ENCODE results near the gene TMEM176B.

TMEM176B gene

DNA sequence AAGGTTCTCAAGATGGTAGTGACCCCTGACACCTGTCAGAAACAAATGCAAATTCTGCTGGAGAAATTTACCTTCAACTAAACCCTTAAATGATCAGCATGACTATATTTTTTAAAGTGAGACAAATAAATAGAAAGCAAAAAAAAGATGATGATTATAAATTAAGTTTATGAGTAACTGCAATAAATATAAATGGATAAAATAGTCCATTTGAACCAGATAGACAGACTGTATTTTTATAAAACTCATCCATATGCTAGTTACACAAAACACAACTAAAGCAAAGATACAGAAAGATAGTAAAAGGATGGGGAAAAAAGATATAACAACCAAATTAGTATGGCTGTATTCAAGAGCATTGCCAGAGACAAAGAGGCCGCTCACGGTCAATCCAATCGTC, 6.3 kb upstream of the TMEM176B start:
- no peaks in the 10 kb centered on the region for H3K36me3 ChIP-seq (ENCODE audit: insufficient read depth, low read length)
- peaks cover 5% of the 10 kb centered on the region for H3K27me3 ChIP-seq (ENCODE audit: insufficient read depth, low read length, poor library complexity)
- H2AFZ ChIP-seq (ENCODE audit: low read depth, low read length) = no peak overlapping the region
- no peak overlapping the region for H3K4me3 ChIP-seq (ENCODE audit: low read depth in 1 of 2, low read length in 2 of 2)
- H3K4me1 ChIP-seq (ENCODE audit: insufficient read depth, low read length) = no peaks in the 10 kb centered on the region
- no peak overlapping the region for H3K9ac ChIP-seq (ENCODE audit: low read depth, low read length)
- H3K79me2 ChIP-seq (ENCODE audit: insufficient read depth, low read length) = no peaks in the 10 kb centered on the region
- peaks cover 5% of the 10 kb centered on the region for H3K9me3 ChIP-seq (ENCODE audit: insufficient read depth, low read length, severe bottlenecking)
- no peak overlapping the region for H3K4me2 ChIP-seq (ENCODE audit: insufficient read depth, low read length)
- DNase-seq (no peak), ATAC-seq (ENCODE audit: insufficient read depth, low read depth) (no peak)
- TF ChIP-seq, protein P1, sequence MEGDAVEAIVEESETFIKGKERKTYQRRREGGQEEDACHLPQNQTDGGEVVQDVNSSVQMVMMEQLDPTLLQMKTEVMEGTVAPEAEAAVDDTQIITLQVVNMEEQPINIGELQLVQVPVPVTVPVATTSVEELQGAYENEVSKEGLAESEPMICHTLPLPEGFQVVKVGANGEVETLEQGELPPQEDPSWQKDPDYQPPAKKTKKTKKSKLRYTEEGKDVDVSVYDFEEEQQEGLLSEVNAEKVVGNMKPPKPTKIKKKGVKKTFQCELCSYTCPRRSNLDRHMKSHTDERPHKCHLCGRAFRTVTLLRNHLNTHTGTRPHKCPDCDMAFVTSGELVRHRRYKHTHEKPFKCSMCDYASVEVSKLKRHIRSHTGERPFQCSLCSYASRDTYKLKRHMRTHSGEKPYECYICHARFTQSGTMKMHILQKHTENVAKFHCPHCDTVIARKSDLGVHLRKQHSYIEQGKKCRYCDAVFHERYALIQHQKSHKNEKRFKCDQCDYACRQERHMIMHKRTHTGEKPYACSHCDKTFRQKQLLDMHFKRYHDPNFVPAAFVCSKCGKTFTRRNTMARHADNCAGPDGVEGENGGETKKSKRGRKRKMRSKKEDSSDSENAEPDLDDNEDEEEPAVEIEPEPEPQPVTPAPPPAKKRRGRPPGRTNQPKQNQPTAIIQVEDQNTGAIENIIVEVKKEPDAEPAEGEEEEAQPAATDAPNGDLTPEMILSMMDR (IDR thresholded peaks at IDR 0.05; ENCODE audit: borderline replicate concordance, extremely low read depth, low read length, poor library complexity, severe bottlenecking) = no peak
- TF ChIP-seq EZH2 (IDR thresholded peaks at IDR 0.05; ENCODE audit: borderline replicate concordance, low read depth, low read length, severe bottlenecking) = no peak
- no peaks in the 10 kb centered on the region for H4K20me1 ChIP-seq (ENCODE audit: insufficient read depth, low read length)
- H3K27ac ChIP-seq (ENCODE audit: low read length) = no peak overlapping the region

DNA sequence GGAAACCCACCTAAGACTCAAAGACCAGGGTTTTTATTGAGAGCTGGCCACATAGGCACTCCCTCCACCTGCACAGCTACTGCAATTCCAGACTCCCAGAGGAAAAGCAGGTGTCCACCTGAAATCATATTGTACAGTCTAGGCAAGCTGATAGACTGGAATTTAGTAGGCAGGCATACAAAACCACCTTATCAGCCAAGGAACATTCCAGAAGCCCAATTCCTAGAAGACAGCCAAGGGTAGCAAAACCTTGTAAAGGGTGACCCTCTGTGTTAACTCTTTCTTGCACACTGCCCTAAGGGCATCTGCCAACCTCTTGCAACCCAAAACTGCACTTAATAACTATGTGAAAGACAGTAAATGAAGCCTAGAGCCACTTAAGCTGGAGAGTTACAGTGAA, 5.7 kb upstream of the TMEM176B start:
- Histone ChIP-seq H3K27me3 (ENCODE audit: insufficient read depth, low read length, poor library complexity) (peaks cover 5% of the 10 kb centered on the region), H2AFZ (ENCODE audit: low read depth, low read length) (no peak overlapping the region), H3K4me2 (ENCODE audit: insufficient read depth, low read length) (no peak overlapping the region), H3K27ac (ENCODE audit: low read length) (no peak overlapping the region), H3K9me3 (ENCODE audit: insufficient read depth, low read length, severe bottlenecking) (peaks cover 5% of the 10 kb centered on the region), H3K9ac (ENCODE audit: low read depth, low read length) (no peak overlapping the region), H3K79me2 (ENCODE audit: insufficient read depth, low read length) (no peaks in the 10 kb centered on the region), H3K36me3 (ENCODE audit: insufficient read depth, low read length) (no peaks in the 10 kb centered on the region), H3K4me1 (ENCODE audit: insufficient read depth, low read length) (no peaks in the 10 kb centered on the region), H4K20me1 (ENCODE audit: insufficient read depth, low read length) (no peaks in the 10 kb centered on the region), H3K4me3 (ENCODE audit: low read depth in 1 of 2, low read length in 2 of 2) (no peak overlapping the region)
- DNase-seq = no peak
- TF ChIP-seq EZH2 (IDR thresholded peaks at IDR 0.05; ENCODE audit: borderline replicate concordance, low read depth, low read length, severe bottlenecking) = no peak
- TF ChIP-seq, protein P1 (IDR thresholded peaks at IDR 0.05; ENCODE audit: borderline replicate concordance, extremely low read depth, low read length, poor library complexity, severe bottlenecking) = no peak
- ATAC-seq (ENCODE audit: insufficient read depth, low read depth) = no peak

DNA sequence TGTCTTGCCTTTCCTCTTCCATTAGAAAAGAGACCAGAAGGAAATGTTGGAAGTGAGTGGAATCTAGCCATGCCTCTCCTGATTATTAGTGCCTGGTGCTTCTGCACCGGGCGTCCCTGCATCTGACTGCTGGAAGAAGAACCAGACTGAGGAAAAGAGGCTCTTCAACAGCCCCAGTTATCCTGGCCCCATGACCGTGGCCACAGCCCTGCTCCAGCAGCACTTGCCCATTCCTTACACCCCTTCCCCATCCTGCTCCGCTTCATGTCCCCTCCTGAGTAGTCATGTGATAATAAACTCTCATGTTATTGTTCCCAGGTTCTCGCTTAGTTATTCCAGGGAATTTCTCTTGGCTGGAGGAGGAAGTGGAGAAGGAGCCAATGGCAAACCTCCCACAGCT, 4.6 kb upstream of the TMEM176B start:
- H3K36me3 ChIP-seq (ENCODE audit: insufficient read depth, low read length) = no peaks in the 10 kb centered on the region
- H3K79me2 ChIP-seq (ENCODE audit: insufficient read depth, low read length) = no peaks in the 10 kb centered on the region
- no peak overlapping the region for H3K4me3 ChIP-seq (ENCODE audit: low read depth in 1 of 2, low read length in 2 of 2)
- DNase-seq = no peak
- H4K20me1 ChIP-seq (ENCODE audit: insufficient read depth, low read length) = no peaks in the 10 kb centered on the region
- H3K27ac ChIP-seq (ENCODE audit: low read length) = no peak overlapping the region
- no peak for ATAC-seq (ENCODE audit: insufficient read depth, low read depth)
- no peak overlapping the region for H3K9ac ChIP-seq (ENCODE audit: low read depth, low read length)
- H3K4me2 ChIP-seq (ENCODE audit: insufficient read depth, low read length) = no peak overlapping the region
- no peak overlapping the region for H2AFZ ChIP-seq (ENCODE audit: low read depth, low read length)
- H3K27me3 ChIP-seq (ENCODE audit: insufficient read depth, low read length, poor library complexity) = peaks cover 5% of the 10 kb centered on the region
- H3K9me3 ChIP-seq (ENCODE audit: insufficient read depth, low read length, severe bottlenecking) = peaks cover 5% of the 10 kb centered on the region
- TF ChIP-seq, protein P1 (IDR thresholded peaks at IDR 0.05; ENCODE audit: borderline replicate concordance, extremely low read depth, low read length, poor library complexity, severe bottlenecking) = no peak
- TF ChIP-seq EZH2 (IDR thresholded peaks at IDR 0.05; ENCODE audit: borderline replicate concordance, low read depth, low read length, severe bottlenecking) = no peak
- no peaks in the 10 kb centered on the region for H3K4me1 ChIP-seq (ENCODE audit: insufficient read depth, low read length)
